GM21367 (cell line): ENCODE results near the gene H2AZ2.
"Not testable (repeated sequence)": the region's sequence is repeated elsewhere in the genome, so short reads cannot be mapped to it uniquely, and the experiment has no call there.

ENCODE experiments used
- ATAC-seq: cut with Tn5 transposase; IDR thresholded peaks from one replicate; pipeline ENCODE4 v1.9.1; 2021; ENCODE audit not compliant: unreplicated experiment

Gene H2AZ2

GRCh38 chr7:44819292-44819691 is 28.6 kb downstream of the H2AZ2 start:
- no peak for ATAC-seq

GRCh38 chr7:44814919-44815318 is 33.0 kb downstream of the H2AZ2 start:
- ATAC-seq = no peak

GRCh38 chr7:44811571-44811970 is 36.3 kb downstream of the H2AZ2 start:
- no peak for ATAC-seq

GRCh38 chr7:44811093-44811492 is 36.8 kb downstream of the H2AZ2 start:
- no peak for ATAC-seq

GRCh38 chr7:44808914-44809393 is 38.9 kb downstream of the H2AZ2 start:
- no peak for ATAC-seq

- no peak for ATAC-seq
Observed at GRCh38 chr7:44805950-44806349, 41.9 kb downstream of the H2AZ2 start.

GRCh38 chr7:44803828-44804519 is 43.9 kb downstream of the H2AZ2 start:
- not testable (repeated sequence) for ATAC-seq

GRCh38 chr7:44802418-44803025 is 45.4 kb downstream of the H2AZ2 start:
- no peak for ATAC-seq

- no peak for ATAC-seq
Observed at GRCh38 chr7:44801890-44802289, 46.0 kb downstream of the H2AZ2 start.

GRCh38 chr7:44799939-44800338 is 47.9 kb downstream of the H2AZ2 start:
- no peak for ATAC-seq

GRCh38 chr7:44798649-44799305 is 49.1 kb downstream of the H2AZ2 start:
- no peak for ATAC-seq

- ATAC-seq = peak; percentile 50
Observed at GRCh38 chr7:44797329-44798258, 50.3 kb downstream of the H2AZ2 start.

GRCh38 chr7:44796504-44797328 is 51.2 kb downstream of the H2AZ2 start, which contains the start of gene PPIA:
TSS of gene PPIA (plus strand) at chr7:44796681. CDS start at chr7:44796725, 44 bp downstream.
- peak; percentile 79 for ATAC-seq

- ATAC-seq = peak; percentile 13
Observed at GRCh38 chr7:44796034-44796503, 51.8 kb downstream of the H2AZ2 start.

GRCh38 chr7:44794331-44794730 is 53.6 kb downstream of the H2AZ2 start:
- ATAC-seq = no peak

- no peak for ATAC-seq
Observed at GRCh38 chr7:44793919-44794318, 54.0 kb downstream of the H2AZ2 start.

GRCh38 chr7:44791278-44792219 is 56.3 kb downstream of the H2AZ2 start:
- no peak for ATAC-seq

- no peak for ATAC-seq
Observed at GRCh38 chr7:44789990-44790389, 57.9 kb downstream of the H2AZ2 start.

- ATAC-seq = no peak
Observed at GRCh38 chr7:44787762-44788161, 60.1 kb downstream of the H2AZ2 start.
